OCI-LY7 (cell line): ENCODE data around the gene DENND6B. TPM values are rescaled to one million over a fixed set of nuclear protein-coding genes. Genes with fewer than 3 reads are reported as not detected.

Source experiments
- BruUV-seq: library from RNA; stranded (reverse); fragments of 400-500 nt; replicated peaks from 2 replicates; lab custom pipeline; 2021; lab: Mats Ljungman, UMichigan
- CTCF ChIA-PET: fragments of 300-600 bp; sonication (Branson Sonifier 250); formaldehyde crosslinking; loops from one replicate; lab custom pipeline; 2022; ENCODE audit warnings: antibody characterized with exemption; ENCODE audit not compliant: unreplicated experiment; lab: Charles Lee
- POLR2A ChIA-PET: fragments of 300-600 bp; sonication (Branson Sonifier 250); formaldehyde crosslinking; loops from one replicate; lab custom pipeline; 2022; ENCODE audit warnings: antibody characterized with exemption; lab: Charles Lee
- DNase-seq: peaks from one replicate; pipeline ENCODE4 v3.0.0-alpha.2; 2015; ENCODE audit warnings: low spot score
- H2AFZ ChIP-seq: fragments of 200-600 bp; sonication (generic), shearing (Covaris generic); 2 replicates; pipeline ENCODE4 v1.6.1; 2014; ENCODE audit warnings: mild to moderate bottlenecking, antibody characterized with exemption, low read length, moderate library complexity
- H3K27ac ChIP-seq: fragments of 200-600 bp; sonication (generic); 2 replicates; pipeline ENCODE4 v1.5.1; 2014; ENCODE audit warnings: mixed run types, low read depth, mild to moderate bottlenecking, moderate library complexity, low read length, inconsistent platforms; ENCODE audit not compliant: poor library complexity, severe bottlenecking
- H3K36me3 ChIP-seq: fragments of 200-600 bp; sonication (generic); 2 replicates; pipeline ENCODE4 v1.6.1; 2014; ENCODE audit warnings: mild to moderate bottlenecking, antibody characterized with exemption, low read length, moderate library complexity, mixed read lengths; ENCODE audit not compliant: insufficient read depth
- H3K4me1 ChIP-seq: fragments of 200-600 bp; sonication (generic); 2 replicates; pipeline ENCODE4 v1.5.1; 2014; ENCODE audit warnings: mild to moderate bottlenecking, low read length; ENCODE audit not compliant: insufficient read depth, poor library complexity, severe bottlenecking
- H3K4me2 ChIP-seq: fragments of 200-600 bp; sonication (generic); 2 replicates; pipeline ENCODE4 v1.6.1; 2014; ENCODE audit warnings: mild to moderate bottlenecking, low read length
- H3K4me3 ChIP-seq: fragments of 200-600 bp; sonication (generic); 2 replicates; pipeline ENCODE4 v1.5.1; 2014; ENCODE audit warnings: mild to moderate bottlenecking, low read depth, low read length; ENCODE audit not compliant: poor library complexity, severe bottlenecking
- H3K79me2 ChIP-seq: fragments of 200-600 bp; sonication (generic); 2 replicates; pipeline ENCODE4 v1.6.1; 2016; ENCODE audit warnings: low read depth, mild to moderate bottlenecking, low read length, moderate library complexity, mixed read lengths; ENCODE audit not compliant: insufficient read depth
- H3K9me2 ChIP-seq: fragments of 200-600 bp; sonication (generic); 2 replicates; pipeline ENCODE4 v1.6.1; 2016; ENCODE audit warnings: mild to moderate bottlenecking, low read length, mixed read lengths; ENCODE audit not compliant: insufficient read depth
- H3K9me3 ChIP-seq: fragments of 200-600 bp; sonication (generic); 2 replicates; pipeline ENCODE4 v1.6.1; 2014; ENCODE audit warnings: mild to moderate bottlenecking, mixed run types, low read length, mixed read lengths
- H4K20me1 ChIP-seq: fragments of 200-600 bp; sonication (generic); 2 replicates; pipeline ENCODE4 v1.6.1; 2014; ENCODE audit warnings: mild to moderate bottlenecking, antibody characterized with exemption, low read length, moderate library complexity, mixed read lengths; ENCODE audit not compliant: insufficient read depth
- EZH2phosphoT487 ChIP-seq: fragments of 200-600 bp; sonication (generic); IDR thresholded peaks from 2 replicates; pipeline ENCODE4 v1.6.1; 2018; ENCODE audit warnings: low read depth, borderline replicate concordance, mild to moderate bottlenecking, mixed run types, antibody characterized with exemption, low read length, moderate library complexity, mixed read lengths
- intact Hi-C: fragments of 100-400 bp; cut with micrococcal nuclease; formaldehyde crosslinking; loops from one replicate; pipeline ENCODE4 v1.10.0; 2022; ENCODE audit not compliant: unreplicated experiment
- total RNA-seq, 2 experiments: library from RNA; depleted of rRNA in 1 of 2; stranded (reverse); fragments of >200 nt in 1 of 2; shearing (Covaris generic) in 1 of 2; gene quantifications; 2 replicates each; pipeline ENCODE4 v1.2.3, GENCODE V29; 2014 to 2022
- TF ChIP-seq, protein P1 (sequence below): fragments of 200-600 bp; sonication (generic); conservative IDR thresholded peaks from 2 replicates; pipeline ENCODE4 v1.5.1; 2014; ENCODE audit warnings: mild to moderate bottlenecking, antibody characterized with exemption, low read length, moderate library complexity, mixed read lengths

The DENND6B gene
- total RNA-seq, 2 experiments from 2014 or later: 31.6 to 45.0 TPM

DNA sequence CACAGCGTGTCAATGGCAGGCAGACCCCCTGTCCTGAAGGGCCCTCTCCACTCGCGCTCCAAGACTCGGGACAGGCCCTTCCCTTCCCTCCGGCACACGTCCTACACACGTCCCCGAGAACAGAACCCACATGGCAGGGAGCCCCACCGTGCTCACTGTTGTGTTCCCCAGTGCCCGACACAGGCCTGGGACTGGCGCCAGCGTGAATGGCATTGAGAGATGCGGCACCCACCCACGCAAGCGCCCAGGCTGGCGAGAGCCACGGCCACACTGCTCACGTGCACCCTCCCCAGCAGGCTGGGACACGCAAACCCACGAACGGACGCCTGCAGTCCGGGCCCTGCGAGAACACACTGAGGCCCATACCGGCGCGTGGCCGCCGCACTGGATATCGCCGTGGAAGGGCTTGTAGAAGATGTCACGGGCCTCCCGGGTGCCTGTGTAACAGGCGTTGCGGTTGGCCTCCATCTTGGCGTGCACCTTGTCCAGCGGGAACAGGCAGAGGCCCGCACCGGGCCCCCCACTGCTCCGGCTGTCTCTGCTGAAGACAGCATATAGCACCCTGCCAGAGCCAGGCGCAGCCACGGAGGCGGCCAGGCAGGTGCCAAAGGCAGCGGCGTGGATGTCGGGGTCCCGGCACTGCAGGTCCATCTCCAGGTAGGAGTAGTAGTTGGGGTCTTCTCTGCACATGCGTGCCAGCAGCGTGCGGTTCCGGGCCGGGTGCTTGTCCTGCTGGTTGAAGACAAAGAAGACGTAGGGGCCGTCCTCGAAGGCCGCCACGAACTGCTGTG lies 37.5 kb downstream of the DENND6B start:
- Histone ChIP-seq H2AFZ (no peak overlapping the region), H3K4me3 (no peak overlapping the region), H3K9me2 (no peaks in the 10 kb centered on the region), H3K27ac (no peak overlapping the region), H3K36me3 (no peaks in the 10 kb centered on the region), H3K9me3 (no peaks in the 10 kb centered on the region), H3K4me1 (peaks cover 31% of the 10 kb centered on the region), H3K4me2 (no peak overlapping the region), H3K79me2 (no peaks in the 10 kb centered on the region), H4K20me1 (no peaks in the 10 kb centered on the region)
- TF ChIP-seq EZH2phosphoT487: no peak
- TF ChIP-seq, protein P1, sequence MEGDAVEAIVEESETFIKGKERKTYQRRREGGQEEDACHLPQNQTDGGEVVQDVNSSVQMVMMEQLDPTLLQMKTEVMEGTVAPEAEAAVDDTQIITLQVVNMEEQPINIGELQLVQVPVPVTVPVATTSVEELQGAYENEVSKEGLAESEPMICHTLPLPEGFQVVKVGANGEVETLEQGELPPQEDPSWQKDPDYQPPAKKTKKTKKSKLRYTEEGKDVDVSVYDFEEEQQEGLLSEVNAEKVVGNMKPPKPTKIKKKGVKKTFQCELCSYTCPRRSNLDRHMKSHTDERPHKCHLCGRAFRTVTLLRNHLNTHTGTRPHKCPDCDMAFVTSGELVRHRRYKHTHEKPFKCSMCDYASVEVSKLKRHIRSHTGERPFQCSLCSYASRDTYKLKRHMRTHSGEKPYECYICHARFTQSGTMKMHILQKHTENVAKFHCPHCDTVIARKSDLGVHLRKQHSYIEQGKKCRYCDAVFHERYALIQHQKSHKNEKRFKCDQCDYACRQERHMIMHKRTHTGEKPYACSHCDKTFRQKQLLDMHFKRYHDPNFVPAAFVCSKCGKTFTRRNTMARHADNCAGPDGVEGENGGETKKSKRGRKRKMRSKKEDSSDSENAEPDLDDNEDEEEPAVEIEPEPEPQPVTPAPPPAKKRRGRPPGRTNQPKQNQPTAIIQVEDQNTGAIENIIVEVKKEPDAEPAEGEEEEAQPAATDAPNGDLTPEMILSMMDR: no peak
- CTCF ChIA-PET: no interaction called here
- no peak for DNase-seq
- no TSS peak for BruUV-seq
- intact Hi-C loops: no loop called here
- POLR2A ChIA-PET: no interaction called here

DNA sequence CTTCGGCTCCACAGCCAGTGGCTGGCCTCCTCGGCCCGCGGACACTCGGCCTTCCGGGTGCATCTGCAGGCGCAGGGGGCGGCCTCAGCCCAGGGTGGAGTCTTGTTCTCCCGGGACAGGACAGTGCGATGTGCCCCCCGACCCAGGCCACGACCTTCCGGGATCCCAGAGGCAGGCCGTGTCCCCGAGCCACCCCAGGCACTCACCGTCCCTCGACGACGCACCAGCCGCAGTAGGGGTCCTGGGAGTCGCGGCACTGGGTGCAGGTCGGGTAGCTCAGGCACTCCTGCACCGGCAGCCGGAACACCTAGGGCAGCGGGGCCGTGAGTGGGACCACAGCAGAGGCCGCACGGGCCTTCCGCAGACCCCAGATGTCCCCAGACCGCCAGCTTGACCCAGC lies 39.1 kb downstream of the DENND6B start:
- Histone ChIP-seq H3K4me3 (no peak overlapping the region), H3K4me2 (no peak overlapping the region), H3K27ac (no peak overlapping the region), H4K20me1 (no peaks in the 10 kb centered on the region), H3K4me1 (peaks cover 15% of the 10 kb centered on the region), H3K9me3 (no peaks in the 10 kb centered on the region), H3K9me2 (no peaks in the 10 kb centered on the region), H3K79me2 (no peaks in the 10 kb centered on the region), H3K36me3 (no peaks in the 10 kb centered on the region), H2AFZ (no peak overlapping the region)
- no TSS peak for BruUV-seq
- ChIA-PET CTCF (interaction anchor here (1.0 kb wide), 1 partner anchor 11 kb away, joined by 3 read pairs; no protein-coding TSS in a partner anchor), POLR2A (no interaction called here)
- intact Hi-C loops: no loop called here
- no peak for TF ChIP-seq EZH2phosphoT487
- TF ChIP-seq, protein P1: no peak
- DNase-seq: no peak

DNA sequence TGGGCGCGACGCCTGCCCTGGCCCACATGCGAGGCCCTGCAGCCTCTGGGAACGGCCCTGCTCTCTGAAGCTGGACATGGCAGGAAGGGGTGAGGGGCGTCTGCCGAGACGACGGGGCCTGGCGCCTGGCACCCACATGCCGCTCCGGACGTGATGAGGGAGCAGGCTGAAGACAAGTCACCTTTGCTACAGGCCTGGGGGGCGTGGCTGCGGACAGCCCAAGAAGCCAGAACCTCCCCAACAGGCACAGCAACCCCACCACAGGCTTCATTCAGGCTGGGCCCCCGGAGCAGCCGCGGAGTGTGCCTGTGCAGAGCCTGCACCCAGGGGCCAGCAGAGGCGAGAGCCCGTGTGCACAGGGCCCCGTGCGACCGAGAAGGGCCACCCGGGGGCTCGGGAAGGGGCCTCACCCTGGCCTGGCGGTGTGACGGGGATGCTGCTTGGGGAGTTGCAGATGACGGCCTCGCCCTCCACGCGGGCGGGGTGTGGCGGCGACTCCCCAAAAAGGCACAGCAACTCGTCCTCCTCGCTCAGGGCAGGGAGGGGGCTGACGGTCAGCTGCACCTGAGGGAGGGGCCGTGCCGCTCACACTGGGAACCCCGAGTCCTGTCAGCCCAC lies 40.0 kb downstream of the DENND6B start:
- Histone ChIP-seq H3K27ac (no peak overlapping the region), H3K36me3 (no peaks in the 10 kb centered on the region), H2AFZ (no peak overlapping the region), H4K20me1 (no peaks in the 10 kb centered on the region), H3K4me2 (no peak overlapping the region), H3K9me2 (no peaks in the 10 kb centered on the region), H3K79me2 (no peaks in the 10 kb centered on the region), H3K9me3 (no peaks in the 10 kb centered on the region), H3K4me3 (no peak overlapping the region), H3K4me1 (peaks cover 6% of the 10 kb centered on the region)
- CTCF ChIA-PET: no interaction called here
- DNase-seq: no peak
- BruUV-seq: no TSS peak
- intact Hi-C loops: no loop called here
- POLR2A ChIA-PET: no interaction called here
- no peak for TF ChIP-seq EZH2phosphoT487
- TF ChIP-seq, protein P1: no peak
